Activated effector memory CD4-positive, alpha-beta T cell treated with Interleukin-2 at 50 U/mL for 16 hours (primary cell): ENCODE measurements around the gene HNRNPU.

ENCODE experiments used
- DNase-seq: peaks from one replicate; pipeline ENCODE4 v3.0.0-alpha.2; 2020

HNRNPU gene

GRCh38 chr1:244864253-244865027 lies at the start of gene HNRNPU:
HNRNPU (minus strand) TSS chr1:244864543; CDS start chr1:244864307, 236 bp downstream.
- DNase-seq, result peak; percentile 96

- no peak for DNase-seq
These were observed 49.5 kb upstream of the HNRNPU start for GRCh38 chr1:244913806-244914205.

- DNase-seq, result no peak
These were observed 39.8 kb upstream of the HNRNPU start for GRCh38 chr1:244904119-244904518.

- DNase-seq, result no peak
These were observed 37.2 kb upstream of the HNRNPU start for GRCh38 chr1:244901400-244902015.

GRCh38 chr1:244897476-244898254 lies 33.3 kb upstream of the HNRNPU start:
- DNase-seq, result no peak

GRCh38 chr1:244896550-244896949 lies 32.2 kb upstream of the HNRNPU start:
- DNase-seq, result no peak

GRCh38 chr1:244893836-244894235 lies 29.5 kb upstream of the HNRNPU start:
- DNase-seq, result no peak

- DNase-seq, result no peak
These were observed 22.9 kb upstream of the HNRNPU start for GRCh38 chr1:244887281-244887680.

- no peak for DNase-seq
These were observed 17.4 kb upstream of the HNRNPU start for GRCh38 chr1:244881552-244882280.

- no peak for DNase-seq
These were observed 14.3 kb upstream of the HNRNPU start for GRCh38 chr1:244878681-244879080.

GRCh38 chr1:244876228-244876910 lies 12.0 kb upstream of the HNRNPU start:
- DNase-seq, result no peak

GRCh38 chr1:244874974-244875579 lies 10.7 kb upstream of the HNRNPU start:
- DNase-seq, result no peak

GRCh38 chr1:244869950-244870349 lies 5.6 kb upstream of the HNRNPU start:
- DNase-seq, result no peak

- DNase-seq, result no peak
These were observed 5.1 kb upstream of the HNRNPU start for GRCh38 chr1:244869364-244869827.

- no peak for DNase-seq
These were observed 4.4 kb upstream of the HNRNPU start for GRCh38 chr1:244868484-244869363.

GRCh38 chr1:244866355-244866754 lies 2.0 kb upstream of the HNRNPU start:
- DNase-seq, result no peak

- no peak for DNase-seq
These were observed 1.5 kb upstream of the HNRNPU start for GRCh38 chr1:244865820-244866219.

- DNase-seq, result peak; percentile 6
These were observed 657 bp upstream of the HNRNPU start for GRCh38 chr1:244865028-244865371.

- no peak for DNase-seq
These were observed 671 bp downstream of the HNRNPU start for GRCh38 chr1:244863491-244864252.
